Sigmoid colon (tissue), 7 donors: ENCODE data around the gene GPR37. TPM values are rescaled to one million over a fixed set of nuclear protein-coding genes. Genes with fewer than 3 reads are reported as not detected.

Experiments
- DNase-seq: peaks from one replicate; pipeline ENCODE4 v3.0.0-alpha.2; 2019
- H3K27ac ChIP-seq, 4 donors: fragments of 200-600 bp; sonication (generic); one replicate each; pipeline ENCODE4 v1.5.1; 2016 to 2019; ENCODE audit warnings: mild to moderate bottlenecking in 1 of 4
- H3K27me3 ChIP-seq, 3 donors: fragments of 200-600 bp; sonication (generic); one replicate each; pipeline ENCODE4 v1.5.1; 2019; ENCODE audit warnings: mild to moderate bottlenecking in 1 of 3
- H3K36me3 ChIP-seq, 4 donors: fragments of 200-600 bp; sonication (generic); one replicate each; pipeline ENCODE4 v1.5.1; 2016 to 2019
- H3K4me1 ChIP-seq, 4 donors: fragments of 200-600 bp; sonication (generic); one replicate each; pipeline ENCODE4 v1.5.1; 2017 to 2019
- H3K4me3 ChIP-seq, 4 donors: fragments of 200-600 bp; sonication (generic); one replicate each; pipeline ENCODE4 v1.5.1; 2017 to 2019; ENCODE audit warnings: mild to moderate bottlenecking in 2 of 4, moderate library complexity in 1 of 4
- H3K9me3 ChIP-seq, 4 donors: fragments of 200-600 bp in 3 of 4; sonication (generic) in 3 of 4; one replicate each; pipeline versions ENCODE4 v1.5.1 to v1.6.1; 2013 to 2019
- EP300 ChIP-seq, 4 donors: sonication (generic); formaldehyde crosslinking; IDR thresholded peaks; one replicate each; pipeline ENCODE4 v1.6.1; 2017; ENCODE audit warnings: antibody characterized with exemption in 4 of 4
- POLR2A ChIP-seq, 2 donors: fragments of 450-650 bp; IDR thresholded peaks; one replicate each; pipeline ENCODE4 v1.6.1; 2016; ENCODE audit warnings: antibody characterized with exemption in 2 of 2, mild to moderate bottlenecking in 2 of 2, moderate library complexity in 2 of 2
- POLR2AphosphoS5 ChIP-seq, 4 donors: sonication (generic); formaldehyde crosslinking; IDR thresholded peaks; one replicate each; pipeline ENCODE4 v1.6.1; 2017; ENCODE audit warnings: antibody characterized with exemption in 4 of 4
- WGBS, 2 donors: extraction: QIAGEN DNeasy Blood & Tissue Kit; methylation state at CpG; one replicate each; pipeline ENCODE4 v1.1.7; 2013; 5-methylcytosine and 5-hydroxymethylcytosine counted together
- intact Hi-C: fragments of 100-400 bp; cut with DNase I; formaldehyde crosslinking; loops from one replicate; pipeline ENCODE4 v1.15.1; 2023
- polyA plus RNA-seq, 3 donors: library from polyadenylated mRNA; stranded (reverse); fragments of 200-250 nt; gene quantifications; one replicate each; pipeline ENCODE4 v1.2.3, GENCODE V29; 2013
- total RNA-seq, 4 donors: library from RNA; depleted of rRNA; stranded (reverse); fragments of >200 nt; gene quantifications; one replicate each; pipeline ENCODE4 v1.1.0, GENCODE V29; 2016
- TF ChIP-seq, protein P1 (sequence below), 4 experiments: fragments of 450-650 bp in 3 of 4; fragments of 200-600 bp in 1 of 4; IDR thresholded peaks; one replicate each; pipeline ENCODE4 v1.5.1; 2016 to 2019; ENCODE audit warnings: antibody characterized with exemption in 4 of 4, mild to moderate bottlenecking in 3 of 4, moderate library complexity in 2 of 4
- donor health status: healthy with polysubstance abuse.
- donor health status: Bipolar disorder and iron deficiency.
- donor health status: healthy.

GPR37 gene
- total and polyA plus RNA-seq, 7 donors, result 0.68 to 2.3 (median 1.4) TPM; not detected in 2

DNA sequence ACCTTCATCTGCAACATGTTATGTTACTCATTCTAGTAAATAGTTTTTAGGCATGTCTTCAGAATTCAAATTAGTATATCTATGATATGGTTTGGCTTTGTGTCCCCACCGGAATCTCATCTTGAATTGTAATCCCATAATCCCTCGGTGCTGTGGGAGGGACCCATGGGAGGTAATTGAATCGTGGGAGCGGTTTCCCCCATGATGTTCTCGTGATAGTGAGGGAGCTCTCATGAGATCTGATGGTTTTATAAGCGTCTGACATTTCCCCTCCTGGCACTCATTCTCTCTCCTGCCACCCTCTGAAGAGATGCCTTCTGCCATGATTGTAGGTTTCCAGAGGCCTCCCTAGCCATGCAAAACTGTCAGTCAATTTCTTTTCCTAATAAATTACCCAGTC is 20.4 kb upstream of the GPR37 start:
- no peak for TF ChIP-seq POLR2AphosphoS5 (IDR thresholded peaks at IDR 0.05)
- TF ChIP-seq POLR2A (IDR thresholded peaks at IDR 0.05), result no peak
- TF ChIP-seq, protein P1, sequence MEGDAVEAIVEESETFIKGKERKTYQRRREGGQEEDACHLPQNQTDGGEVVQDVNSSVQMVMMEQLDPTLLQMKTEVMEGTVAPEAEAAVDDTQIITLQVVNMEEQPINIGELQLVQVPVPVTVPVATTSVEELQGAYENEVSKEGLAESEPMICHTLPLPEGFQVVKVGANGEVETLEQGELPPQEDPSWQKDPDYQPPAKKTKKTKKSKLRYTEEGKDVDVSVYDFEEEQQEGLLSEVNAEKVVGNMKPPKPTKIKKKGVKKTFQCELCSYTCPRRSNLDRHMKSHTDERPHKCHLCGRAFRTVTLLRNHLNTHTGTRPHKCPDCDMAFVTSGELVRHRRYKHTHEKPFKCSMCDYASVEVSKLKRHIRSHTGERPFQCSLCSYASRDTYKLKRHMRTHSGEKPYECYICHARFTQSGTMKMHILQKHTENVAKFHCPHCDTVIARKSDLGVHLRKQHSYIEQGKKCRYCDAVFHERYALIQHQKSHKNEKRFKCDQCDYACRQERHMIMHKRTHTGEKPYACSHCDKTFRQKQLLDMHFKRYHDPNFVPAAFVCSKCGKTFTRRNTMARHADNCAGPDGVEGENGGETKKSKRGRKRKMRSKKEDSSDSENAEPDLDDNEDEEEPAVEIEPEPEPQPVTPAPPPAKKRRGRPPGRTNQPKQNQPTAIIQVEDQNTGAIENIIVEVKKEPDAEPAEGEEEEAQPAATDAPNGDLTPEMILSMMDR (IDR thresholded peaks at IDR 0.05), result no peak
- TF ChIP-seq EP300 (IDR thresholded peaks at IDR 0.05), result no peak
- no peaks in the 10 kb centered on the region for H3K27me3 ChIP-seq
- H3K9me3 ChIP-seq, result no peaks in the 10 kb centered on the region
- intact Hi-C loops, result loop anchor here (10.0 kb wide), 1 partner anchor 631 kb away; no protein-coding TSS in a partner anchor
- DNase-seq, result no peak
- no peak overlapping the region for H3K27ac ChIP-seq
- no peak overlapping the region for H3K4me3 ChIP-seq
- 54 to 77% methylated on average over 6 of the region's 6 CpGs for WGBS, 2 donors
- no peaks in the 10 kb centered on the region for H3K4me1 ChIP-seq
- H3K36me3 ChIP-seq, result no peaks in the 10 kb centered on the region

DNA sequence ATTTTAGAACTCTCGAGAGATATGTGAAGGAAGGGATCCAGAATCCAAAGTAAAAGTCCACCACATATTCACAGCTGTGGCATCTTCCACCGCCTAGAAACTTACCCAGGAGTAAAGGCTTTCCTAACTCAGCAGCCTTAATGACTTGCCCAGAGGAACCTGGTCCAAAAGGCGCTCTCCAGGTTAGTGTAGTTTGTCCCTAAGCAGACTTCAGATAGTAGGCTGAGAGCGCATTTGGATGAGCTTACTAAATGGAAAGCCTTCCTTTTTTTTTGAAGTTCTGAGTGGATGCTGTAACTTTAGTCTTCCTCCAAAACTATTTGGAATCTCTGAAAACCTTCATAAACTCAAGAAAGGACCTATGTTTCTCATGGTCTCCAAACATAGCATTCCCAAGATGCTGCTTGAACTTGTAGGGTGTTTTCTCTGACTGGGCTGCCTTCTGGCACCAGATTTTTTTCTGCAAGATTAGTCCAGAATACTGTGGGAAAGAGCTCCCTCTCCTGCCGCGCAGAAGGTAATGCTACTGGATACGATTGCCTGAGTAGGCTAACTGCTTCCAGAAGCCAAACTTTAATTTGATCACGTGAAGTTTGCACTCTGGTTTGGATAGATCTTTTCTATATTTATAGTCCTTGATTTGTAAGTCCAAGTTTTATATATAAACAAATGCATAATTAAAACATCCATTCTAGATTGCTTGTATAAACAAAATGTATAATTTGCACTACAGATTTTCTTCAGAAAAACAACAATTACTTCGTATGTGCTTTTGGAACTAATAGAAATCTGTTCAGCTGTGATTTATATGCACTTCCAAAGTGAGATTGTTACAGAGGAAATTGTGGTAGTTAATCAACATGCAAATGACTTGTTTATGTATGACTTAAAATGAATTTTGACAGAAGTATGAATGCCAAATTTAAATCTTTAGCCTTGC is 19.6 kb upstream of the GPR37 start:
- no peak for DNase-seq
- H3K27ac ChIP-seq, result no peak overlapping the region
- H3K27me3 ChIP-seq, result no peaks in the 10 kb centered on the region
- H3K36me3 ChIP-seq, result no peaks in the 10 kb centered on the region
- WGBS, 2 donors, result 43 to 46% methylated on average over 9 of the region's 9 CpGs
- H3K9me3 ChIP-seq, result no peaks in the 10 kb centered on the region
- no peak overlapping the region for H3K4me3 ChIP-seq
- no peaks in the 10 kb centered on the region for H3K4me1 ChIP-seq
- intact Hi-C loops, result loop anchor here (10.0 kb wide), 1 partner anchor 630 kb away; no protein-coding TSS in a partner anchor
- TF ChIP-seq, protein P1 (IDR thresholded peaks at IDR 0.05), result peak in 3 of 4 experiments; percentile 50 to 69 (median 55)
- TF ChIP-seq EP300 (IDR thresholded peaks at IDR 0.05), result no peak

DNA sequence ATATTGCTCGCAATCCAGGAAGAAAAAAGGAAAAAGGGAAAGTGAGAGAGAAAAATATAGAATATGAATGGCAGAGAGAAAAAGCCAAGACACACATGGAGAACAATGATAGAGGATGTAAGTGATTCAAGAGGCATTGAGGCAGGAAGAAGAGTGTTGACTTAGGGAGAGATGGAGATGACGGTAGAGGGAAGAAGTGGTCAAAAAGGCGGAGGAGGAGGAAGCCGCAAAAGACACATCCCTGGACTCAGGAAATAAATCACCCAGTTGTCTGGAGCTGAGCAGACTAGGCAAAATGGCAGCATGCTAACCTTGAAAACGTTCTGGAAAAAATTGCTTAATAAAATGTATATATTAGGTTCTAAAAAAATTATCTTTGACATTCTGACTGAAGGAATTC is 17.7 kb upstream of the GPR37 start:
- H3K36me3 ChIP-seq, result no peaks in the 10 kb centered on the region
- no peaks in the 10 kb centered on the region for H3K27me3 ChIP-seq
- intact Hi-C loops, result loop anchor here (10.0 kb wide), 1 partner anchor 628 kb away; no protein-coding TSS in a partner anchor
- no peaks in the 10 kb centered on the region for H3K4me1 ChIP-seq
- no peak overlapping the region for H3K27ac ChIP-seq
- no peak overlapping the region for H3K4me3 ChIP-seq
- no peak for DNase-seq
- WGBS, 2 donors, result 83 to 86% methylated on average over 5 of the region's 5 CpGs
- no peaks in the 10 kb centered on the region for H3K9me3 ChIP-seq
- TF ChIP-seq, protein P1 (IDR thresholded peaks at IDR 0.05), result no peak
- TF ChIP-seq POLR2AphosphoS5 (IDR thresholded peaks at IDR 0.05), result no peak
- TF ChIP-seq POLR2A (IDR thresholded peaks at IDR 0.05), result no peak
- TF ChIP-seq EP300 (IDR thresholded peaks at IDR 0.05), result no peak

DNA sequence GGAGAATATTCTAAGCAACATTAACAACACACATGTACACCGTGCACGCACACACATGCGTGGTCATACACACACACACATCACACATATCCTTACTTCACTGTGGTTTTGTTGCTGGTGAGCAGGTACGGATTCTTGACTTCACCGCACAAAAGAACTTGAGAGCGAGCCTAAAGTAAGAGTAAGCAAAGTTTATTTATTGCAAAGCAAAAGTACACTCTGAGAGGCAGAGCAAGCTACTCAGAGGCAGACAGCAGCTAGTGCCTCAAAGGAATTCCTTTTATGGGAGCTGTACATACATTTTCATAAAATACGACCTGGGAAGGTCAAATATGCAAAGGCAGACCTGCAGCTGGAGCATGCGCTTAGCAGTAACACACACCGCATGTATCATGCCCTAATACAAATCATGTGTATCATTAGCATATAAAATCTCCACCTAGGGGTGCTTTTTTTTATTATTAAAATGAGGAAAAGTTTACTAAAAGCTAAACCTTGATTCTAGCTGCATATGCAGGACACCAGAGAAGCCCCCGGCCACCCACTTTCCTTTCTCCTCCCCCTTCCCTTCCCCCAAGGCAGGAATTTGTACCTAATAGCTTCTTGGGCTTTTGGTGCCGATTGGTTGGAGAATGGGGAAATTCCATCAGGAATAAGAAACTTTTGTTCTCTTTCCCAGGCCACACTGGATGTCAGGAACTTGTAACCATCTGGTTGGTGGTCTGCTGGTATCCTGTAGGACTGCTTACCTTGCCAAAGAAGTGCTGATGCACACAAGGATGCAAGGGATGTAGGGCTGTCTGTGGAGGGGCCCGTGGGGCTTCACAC is 16.5 kb upstream of the GPR37 start:
- TF ChIP-seq, protein P1 (IDR thresholded peaks at IDR 0.05), result no peak
- TF ChIP-seq POLR2A (IDR thresholded peaks at IDR 0.05) (no peak), EP300 (IDR thresholded peaks at IDR 0.05) (no peak), POLR2AphosphoS5 (IDR thresholded peaks at IDR 0.05) (no peak)
- H3K36me3 ChIP-seq, result no peaks in the 10 kb centered on the region
- 84% methylated on average over 12 of the region's 12 CpGs for WGBS, 2 donors
- H3K4me3 ChIP-seq, result no peak overlapping the region
- no peaks in the 10 kb centered on the region for H3K9me3 ChIP-seq
- no peak overlapping the region for H3K27ac ChIP-seq
- H3K27me3 ChIP-seq, result no peaks in the 10 kb centered on the region
- no peak for DNase-seq
- H3K4me1 ChIP-seq, result no peaks in the 10 kb centered on the region
- intact Hi-C loops, result loop anchor here (10.0 kb wide), 1 partner anchor 627 kb away; no protein-coding TSS in a partner anchor
